HG03108 (cell line): ENCODE results near the gene TMPRSS9.
"Not testable (repeated sequence)": the region's sequence is repeated elsewhere in the genome, so short reads cannot be mapped to it uniquely, and the experiment has no call there.

ENCODE experiments used
- ATAC-seq: cut with Tn5 transposase; IDR thresholded peaks from one replicate; pipeline ENCODE4 v1.9.1; 2021; ENCODE audit warnings: moderate library complexity; ENCODE audit not compliant: unreplicated experiment

The TMPRSS9 gene

DNA sequence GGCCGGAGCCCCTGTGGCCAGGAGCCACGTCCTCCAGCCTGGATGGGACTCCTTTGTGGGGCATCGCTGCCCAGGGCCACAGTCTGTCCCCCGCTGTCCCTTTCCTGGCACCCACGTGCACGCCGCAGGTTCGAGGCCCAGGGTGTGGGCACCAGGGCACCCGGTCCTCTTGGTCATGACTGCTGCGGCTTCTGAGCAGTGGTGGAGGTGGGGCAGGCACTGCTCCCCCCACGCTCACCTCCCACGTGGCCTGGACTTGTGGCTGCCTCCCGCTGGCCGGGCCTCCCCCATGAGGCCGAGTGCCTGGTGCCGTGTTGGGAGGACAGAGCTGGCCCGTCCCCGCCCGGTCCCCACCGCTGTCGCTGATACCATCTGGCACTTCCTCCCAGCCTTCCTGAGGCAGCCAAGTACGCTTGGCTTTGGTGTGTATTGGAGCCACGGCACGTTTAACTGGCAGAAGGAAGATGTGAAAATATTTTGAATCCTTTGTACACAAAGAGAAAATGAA is 18.8 kb upstream of the TMPRSS9 start:
- no peak for ATAC-seq

DNA sequence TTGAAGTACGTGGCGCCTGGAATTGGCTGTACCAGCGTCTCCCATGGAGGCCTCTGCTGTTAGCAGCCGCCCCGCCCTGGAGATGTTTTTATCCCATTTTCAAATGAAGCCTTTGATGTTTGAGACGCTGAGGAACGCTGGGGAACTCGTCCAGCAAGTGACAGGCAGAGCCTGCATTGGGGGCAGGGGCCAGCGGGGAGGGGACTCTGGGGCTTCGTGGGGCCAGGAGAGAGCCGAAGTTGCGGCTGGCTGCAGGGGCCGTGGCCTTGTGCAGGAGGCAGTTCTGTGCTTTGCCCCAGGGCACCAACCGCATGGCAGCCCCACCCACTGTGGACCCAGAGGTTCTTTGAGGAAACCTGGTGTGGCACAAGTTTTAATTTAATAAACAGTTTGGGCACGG is 18.1 kb upstream of the TMPRSS9 start:
- no peak for ATAC-seq

DNA sequence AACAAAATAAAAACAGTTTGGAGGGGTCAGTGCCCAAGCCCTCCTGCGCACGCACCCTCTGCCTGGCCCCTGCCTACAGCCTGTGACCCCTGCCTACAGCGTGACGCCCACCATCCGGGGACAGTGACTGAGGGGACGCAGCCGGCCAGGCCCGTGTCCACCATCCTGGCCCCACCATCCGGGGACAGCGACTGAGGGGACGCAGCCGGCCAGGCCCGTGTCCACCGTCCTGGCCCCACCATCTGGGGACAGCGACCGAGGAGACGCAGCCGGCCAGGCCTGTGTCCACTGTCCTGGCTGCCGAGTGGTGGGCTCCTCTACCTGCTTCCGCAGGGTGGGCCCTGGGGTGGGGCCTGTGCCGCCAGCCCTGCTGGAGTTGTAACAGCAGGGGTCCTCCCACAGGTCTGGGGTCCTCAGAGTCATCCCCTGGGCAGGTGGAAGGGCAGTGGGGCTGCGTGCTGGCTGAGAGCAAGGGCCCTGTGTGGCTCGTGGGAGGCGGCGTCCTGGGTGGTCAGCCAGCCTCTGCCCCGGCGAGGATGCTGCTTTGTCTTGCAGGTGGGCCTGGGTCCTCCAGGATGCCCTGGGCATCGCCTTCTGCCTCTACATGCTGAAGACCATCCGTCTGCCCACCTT is 17.3 kb upstream of the TMPRSS9 start:
- ATAC-seq: no peak

DNA sequence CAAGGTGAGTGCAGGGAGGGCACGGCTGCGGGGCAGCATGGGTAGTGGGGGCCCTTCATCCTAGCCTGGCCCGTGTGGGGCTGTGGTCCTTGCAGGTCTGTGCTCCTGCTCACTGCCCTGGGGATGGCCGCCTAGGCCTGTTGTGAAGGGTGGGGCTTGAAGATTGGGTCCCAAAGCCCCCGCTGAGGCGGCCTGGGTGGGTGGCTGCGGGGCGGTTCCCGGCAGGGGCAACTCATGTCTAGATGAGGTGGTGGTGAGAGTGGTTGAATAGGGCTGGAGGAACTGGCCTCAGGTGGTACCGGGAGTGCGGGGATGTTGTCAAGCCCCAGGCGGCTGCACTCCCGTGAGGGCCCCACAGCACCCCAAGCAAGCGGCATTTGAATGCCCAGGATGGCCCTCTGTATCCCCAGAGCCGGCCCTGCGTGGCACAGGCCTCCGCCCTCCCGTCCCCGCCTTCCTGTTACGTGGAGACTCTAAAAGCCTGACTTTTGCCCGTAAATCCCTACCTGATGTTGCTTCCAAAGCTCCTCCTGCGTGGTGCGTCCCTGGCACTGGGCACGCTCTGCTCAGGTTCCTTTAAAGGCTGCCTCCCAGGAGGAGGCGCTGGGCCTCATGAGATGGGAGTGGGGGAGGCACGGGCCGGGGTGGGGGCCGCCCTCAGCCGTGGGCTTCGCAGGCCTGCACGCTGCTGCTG is 16.6 kb upstream of the TMPRSS9 start:
- no peak for ATAC-seq

DNA sequence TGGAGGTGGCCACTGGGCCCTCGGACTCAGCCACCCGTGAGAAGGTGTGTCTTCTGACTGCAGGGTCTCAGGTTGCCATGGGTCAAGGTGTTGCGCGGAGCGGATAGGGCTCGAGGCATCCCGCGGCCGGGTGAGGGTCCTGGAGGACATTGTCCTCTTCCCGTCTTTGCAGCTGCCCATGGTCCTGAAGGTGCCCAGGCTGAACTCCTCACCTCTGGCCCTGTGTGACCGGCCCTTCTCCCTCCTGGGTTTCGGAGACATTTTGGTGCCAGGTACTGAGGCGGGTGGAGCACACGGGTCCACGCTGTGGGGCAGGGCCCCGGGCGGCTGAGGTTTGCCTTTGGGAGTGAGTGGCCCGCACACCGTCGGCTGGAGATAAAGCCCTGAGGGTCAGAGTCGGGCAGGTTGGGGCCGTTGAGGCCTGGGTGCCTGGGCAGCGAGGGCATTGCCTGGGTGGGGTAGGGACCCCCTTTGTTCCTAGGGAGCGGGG is 15.6 kb upstream of the TMPRSS9 start:
- no peak for ATAC-seq

DNA sequence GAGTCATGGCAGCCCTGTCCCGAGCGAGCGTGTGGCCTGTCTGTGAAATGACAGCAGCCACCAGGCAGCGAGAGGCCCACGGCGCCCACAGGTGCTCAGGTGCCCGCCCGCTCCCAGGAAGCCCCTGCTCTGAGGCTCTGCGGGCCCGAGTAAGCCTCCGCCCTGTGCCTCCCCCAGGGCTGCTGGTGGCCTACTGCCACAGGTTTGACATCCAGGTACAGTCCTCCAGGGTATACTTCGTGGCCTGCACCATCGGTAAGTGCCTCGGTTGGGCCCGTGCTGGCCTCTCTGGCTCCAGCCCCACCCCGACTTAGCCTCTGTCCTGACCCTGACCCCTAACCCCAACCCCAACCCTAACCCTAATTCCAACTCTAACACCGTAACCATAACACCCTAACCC is 15.0 kb upstream of the TMPRSS9 start:
- no peak for ATAC-seq

DNA sequence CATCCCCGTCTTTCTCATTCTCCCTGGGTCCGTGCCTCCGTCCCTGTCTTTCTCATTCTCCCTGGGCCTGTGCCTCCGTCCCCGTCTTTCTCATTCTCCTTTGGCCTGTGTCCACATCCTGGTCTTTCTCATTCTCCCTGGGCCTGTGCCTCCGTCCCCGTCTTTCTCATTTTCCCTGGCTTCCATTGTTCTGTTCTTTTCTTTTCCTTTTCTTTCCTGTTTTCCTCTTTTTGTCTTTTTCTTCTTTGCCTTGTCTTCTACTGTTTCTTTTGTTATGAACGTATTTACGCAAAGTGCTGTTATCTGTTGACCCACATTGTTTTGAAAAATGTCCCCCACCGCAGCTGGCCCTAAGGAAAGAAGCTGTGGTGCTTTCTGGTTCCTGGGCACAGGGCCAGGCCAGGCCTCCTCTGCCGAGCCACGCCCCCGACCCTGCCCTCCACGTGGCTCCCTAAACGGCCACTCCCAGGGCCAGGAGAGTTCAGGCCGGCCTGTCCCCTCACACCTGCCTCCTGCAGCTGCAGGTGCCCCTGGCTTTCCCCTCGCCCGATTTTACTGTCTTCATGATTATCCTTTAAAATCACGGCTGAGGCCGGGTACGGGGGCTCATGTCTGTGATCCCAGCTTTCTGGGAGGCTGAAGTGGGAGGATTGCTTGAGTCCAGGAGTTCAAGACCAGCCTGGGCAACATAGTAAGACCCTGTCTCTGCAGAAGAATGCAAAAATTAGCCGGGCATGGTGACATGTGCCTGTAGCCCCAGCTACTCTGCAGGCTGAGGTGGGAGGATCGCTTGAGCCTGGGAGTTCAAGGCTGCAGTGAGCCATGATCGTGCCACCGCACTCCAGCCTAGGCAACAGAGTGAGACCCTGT is 14.0 kb upstream of the TMPRSS9 start:
- no peak for ATAC-seq

DNA sequence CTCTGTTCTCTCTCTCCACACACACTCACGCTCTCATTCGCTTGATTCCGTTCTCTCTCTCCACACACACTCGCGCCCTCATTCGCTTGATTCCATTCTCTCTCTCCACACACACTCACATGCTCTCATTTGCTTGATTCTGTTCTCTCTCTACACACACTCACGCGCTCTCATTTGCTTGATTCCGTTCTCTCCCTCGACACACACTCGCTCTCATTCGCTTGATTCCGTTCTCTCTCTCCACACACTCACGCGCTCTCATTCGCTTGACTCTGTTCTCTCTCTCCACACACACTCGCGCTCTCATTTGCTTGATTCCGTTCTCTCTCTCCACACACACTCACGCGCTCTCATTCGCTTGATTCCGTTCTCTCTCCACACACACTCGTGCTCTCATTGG is 10.2 kb upstream of the TMPRSS9 start:
- not testable (repeated sequence) for ATAC-seq

DNA sequence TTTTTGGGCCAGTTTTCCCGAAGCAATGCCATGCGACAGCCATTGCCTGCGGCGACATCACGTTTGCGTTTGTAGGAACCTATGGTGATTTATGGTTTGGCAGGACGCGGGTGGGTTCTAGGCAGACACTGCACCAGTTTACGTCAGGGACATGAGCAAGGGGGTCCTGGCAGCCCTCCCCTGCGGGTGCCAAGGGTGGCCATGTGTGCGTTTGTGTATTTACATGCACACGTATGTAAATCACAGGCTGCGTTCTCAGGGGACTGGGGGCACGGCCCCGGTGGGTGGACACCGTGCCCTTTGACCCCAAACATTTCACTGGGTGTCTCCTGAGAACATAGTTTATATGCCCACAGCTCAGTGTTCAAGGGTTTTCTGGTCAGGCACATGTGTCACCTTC is 9.4 kb upstream of the TMPRSS9 start:
- no peak for ATAC-seq

DNA sequence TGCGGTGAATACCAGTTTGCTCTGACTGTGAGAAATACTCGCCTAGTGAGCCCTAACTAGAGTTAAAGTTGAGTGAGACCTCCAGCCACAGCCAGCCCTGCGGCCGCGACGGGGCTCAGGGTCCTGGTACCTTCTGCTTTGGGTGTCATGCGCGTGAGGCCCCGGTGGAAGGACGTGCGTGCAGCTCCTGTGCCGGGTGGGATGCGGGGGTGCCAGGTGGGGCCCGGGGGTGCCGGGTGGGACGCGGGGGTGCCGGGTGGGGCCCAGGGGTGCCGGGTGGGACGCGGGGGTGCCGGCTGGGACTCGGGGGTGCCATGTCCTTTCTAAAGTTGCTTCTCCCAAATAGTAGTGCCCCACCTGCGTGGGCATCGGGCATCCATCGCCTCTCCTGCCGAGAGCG is 8.5 kb upstream of the TMPRSS9 start:
- no peak for ATAC-seq

DNA sequence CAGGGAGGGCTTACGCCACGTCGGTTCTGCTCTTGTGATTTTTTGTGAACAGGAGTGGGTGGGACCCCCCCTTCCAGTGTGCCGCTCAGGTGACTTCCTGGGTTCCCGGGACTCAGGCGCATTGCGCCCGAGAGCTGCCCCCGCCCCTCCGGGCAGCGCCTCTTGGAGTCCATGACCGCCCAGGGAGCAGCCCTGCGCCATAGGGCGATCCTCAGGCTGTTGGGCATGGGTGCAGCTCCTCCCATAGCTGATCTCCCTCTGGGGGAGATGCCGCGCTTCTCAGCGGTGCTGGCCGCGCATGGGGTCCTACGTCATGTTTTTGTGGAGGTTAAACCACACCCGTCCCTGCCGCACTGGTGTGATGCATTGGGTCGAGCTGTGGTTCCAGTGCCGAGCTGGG is 7.9 kb upstream of the TMPRSS9 start:
- ATAC-seq: no peak

DNA sequence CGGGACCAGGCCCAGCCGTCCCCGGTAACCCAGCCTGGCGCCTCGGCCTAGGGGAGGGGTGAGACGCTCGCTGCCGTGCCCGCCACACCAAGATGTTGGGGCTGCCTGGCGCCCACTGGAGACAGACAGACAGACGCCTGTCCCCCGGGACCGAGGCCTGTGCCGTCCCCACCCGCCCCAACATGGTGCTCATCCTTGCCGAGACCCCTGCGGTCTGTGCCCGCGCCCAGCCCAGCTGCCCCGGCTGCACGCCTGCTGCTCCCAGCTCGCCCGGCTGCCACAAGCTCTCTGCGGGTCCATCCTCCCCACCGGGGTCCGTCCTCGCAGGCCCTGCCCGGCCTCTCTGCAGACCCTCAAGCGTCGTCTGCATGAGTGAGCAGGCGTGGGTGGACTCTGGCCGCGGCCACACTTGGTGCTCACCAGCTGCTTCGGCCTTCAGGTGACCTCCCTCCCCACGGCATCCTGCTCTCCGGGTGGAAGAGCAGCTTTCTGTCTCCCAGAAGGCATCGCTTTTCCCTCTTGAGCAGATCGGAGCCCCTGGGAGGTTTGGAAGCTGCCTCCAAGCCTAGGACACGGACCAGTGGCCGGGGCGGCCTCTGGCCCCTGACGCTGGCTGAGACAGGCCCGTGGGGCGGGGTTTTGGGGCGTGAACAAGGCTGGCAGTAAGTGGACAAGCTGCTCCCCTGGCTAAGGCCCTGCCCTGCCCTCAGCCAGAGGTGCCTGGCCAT is 6.7 kb upstream of the TMPRSS9 start:
- no peak for ATAC-seq

DNA sequence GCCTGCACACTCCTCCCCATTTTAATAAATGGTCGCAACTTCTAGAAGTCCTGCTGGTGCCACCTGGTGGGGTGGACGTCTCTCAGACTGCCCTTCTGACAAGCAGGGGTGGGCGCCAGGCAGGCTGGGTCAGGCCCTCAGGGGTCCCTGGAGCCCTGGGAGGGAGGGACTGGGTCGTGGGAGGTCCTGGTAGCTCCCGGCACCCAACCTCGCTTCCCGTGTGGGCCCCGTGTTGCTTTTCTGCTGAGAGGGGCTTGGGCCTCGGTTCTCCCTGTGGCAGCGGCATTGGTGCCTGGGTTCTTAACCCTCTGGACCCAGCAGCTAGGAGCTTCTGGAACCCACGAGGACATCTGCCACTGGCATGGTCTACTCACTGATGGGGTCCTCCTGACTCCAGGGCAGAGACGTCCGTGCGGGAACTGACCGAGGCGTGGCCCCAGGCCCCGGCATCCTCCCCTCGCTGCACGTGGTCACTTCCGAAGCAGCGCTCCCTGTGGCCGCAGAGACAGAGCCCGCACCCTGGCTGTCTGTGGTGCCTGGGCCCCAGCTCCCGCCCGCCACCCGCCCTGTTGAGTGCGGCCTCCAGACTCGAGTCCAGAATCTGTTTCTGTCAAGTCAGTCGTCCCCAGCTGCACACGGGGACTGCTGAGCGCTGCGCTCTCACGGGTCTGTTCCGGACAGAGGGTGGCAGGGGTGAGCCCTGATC is 6.0 kb upstream of the TMPRSS9 start:
- ATAC-seq: no peak

DNA sequence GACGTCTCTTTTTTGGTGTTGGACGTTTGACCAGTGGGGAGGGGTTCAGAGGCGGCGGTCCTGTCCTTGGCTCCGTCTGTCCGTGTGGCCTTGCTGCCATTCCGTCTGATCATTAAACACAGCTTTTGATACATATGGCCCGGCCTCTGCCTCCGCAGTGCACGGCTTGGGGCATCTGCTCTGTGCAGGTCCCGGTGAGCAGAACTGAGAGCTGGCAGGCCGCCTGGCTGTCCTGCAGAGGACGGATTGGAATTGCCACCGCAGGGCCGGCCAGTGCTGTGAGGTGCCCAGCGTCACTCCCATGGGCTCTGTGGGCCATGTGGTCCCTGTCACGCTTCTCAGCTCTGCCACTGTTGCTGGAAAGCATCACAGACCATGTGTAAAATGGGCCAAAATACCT is 5.4 kb upstream of the TMPRSS9 start:
- ATAC-seq: no peak

DNA sequence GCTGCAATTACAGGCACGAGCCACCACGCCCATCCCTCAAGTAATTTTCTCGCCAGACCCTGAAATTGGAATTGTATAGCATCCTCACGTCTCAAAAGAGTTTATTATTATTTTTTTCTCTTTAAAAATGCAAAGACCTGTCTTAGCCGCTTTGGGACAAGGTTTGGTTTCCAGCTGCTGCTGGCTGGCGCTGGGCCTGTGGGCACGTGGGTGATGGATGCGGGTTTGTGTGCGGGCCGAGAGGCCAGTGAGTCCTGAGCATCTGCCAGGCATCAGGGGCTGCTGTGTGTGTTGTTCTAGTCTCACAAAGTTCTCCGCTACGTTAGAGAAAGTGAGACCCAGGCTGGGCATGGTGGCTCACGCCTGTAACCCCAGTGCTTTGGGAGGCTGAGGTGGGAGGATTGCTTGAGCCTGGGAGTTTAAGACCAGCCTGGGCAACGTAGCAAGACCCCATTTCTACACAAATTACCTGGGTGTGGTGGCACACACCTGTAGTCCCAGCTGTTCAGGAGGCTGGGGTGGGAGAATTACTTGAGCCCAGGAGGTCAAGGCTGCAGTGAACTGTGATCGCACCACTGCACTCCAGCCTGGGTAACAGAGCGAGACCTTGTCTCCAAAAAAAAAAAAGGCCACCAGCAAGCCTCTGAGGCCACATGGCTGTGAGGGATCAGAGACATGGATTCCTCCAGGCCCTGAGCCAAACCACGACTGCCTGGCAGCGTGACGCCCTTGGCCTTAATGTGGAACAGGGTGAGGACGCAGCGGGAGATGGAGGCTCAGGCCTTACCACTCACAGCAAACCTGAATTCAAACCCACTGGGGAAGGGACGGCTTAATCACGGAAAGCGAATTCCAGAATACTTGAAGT is 4.7 kb upstream of the TMPRSS9 start:
- ATAC-seq: no peak

DNA sequence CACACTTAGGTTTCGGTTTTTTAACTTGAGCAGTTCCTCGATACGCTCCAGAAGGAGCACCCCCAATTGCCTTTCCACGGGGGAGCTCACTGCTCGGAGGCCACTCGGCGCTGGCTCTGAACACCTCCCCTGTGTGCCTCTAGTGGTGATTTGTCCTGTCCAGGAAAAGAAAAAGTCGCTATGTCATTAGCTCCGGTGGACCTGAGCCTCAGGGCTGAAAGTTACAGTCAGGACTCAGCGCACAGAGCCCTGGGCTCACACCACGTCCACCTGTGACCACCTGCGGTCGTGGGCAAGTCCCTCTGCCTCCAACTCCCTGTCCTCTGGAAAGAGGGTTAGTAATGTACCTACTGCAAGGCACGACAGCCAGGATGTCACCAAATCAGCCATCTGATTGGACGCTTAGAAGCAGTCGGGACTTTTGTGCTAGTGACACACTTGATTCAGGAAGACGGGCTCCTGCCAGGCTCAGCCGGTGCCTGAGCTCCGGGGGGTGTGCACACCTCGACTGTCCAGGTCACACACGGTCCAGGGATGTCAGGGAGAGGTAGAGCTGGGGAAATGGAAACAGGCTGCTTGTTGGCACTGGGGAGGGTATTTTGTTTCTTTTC is 3.9 kb upstream of the TMPRSS9 start:
- no peak for ATAC-seq

DNA sequence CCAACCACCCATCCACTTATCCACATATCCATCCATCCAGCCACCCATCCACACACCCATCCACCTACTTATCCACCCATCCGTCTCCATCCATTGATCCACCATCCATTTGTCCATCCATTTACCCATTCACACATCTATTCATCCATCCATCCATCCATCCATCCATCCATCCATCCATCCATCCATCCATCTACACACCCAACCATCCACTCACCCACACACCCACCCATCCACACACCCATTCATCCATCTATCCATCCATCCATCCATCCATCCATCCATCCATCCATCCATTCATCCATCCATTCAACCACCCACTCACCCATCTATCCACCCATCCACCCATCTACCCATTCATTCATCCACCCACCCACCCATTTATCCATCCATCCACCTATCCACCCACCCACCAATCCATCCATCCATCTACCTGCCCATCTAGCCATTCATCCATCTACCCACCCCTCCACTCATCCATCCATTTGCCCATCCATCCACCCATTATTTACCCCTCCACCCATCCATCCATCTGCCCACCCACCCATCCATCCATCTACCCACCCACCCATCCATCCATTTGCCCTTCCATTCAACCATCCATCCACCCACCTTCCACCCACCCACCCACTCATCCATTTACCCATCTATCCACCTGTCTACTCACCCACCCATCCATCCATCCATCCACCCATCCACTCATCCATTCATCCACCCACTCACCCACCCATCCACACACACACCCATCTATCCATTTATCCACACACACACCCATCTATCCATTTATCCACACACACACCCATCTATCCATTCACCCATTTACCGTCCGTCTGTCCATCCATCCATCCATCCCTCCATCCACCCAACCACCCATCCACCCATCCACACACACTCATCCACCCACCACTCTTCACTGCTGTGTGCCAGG is 2.5 kb upstream of the TMPRSS9 start:
- no peak for ATAC-seq
